OCI-LY1 (cell line): ENCODE data around the gene FOXQ1.

Experiments
- CTCF ChIP-seq: fragments of 200-600 bp; sonication (generic), shearing (Covaris generic); IDR thresholded peaks from 2 replicates; pipeline ENCODE4 v1.5.1; 2017; ENCODE audit warnings: mild to moderate bottlenecking, antibody characterized with exemption, low read length, moderate library complexity, mixed read lengths
- EZH2 ChIP-seq: fragments of 200-600 bp; sonication (generic), shearing (Covaris generic); IDR thresholded peaks from 2 replicates; pipeline ENCODE4 v1.8.0; 2017; ENCODE audit warnings: borderline replicate concordance, mixed run types, mild to moderate bottlenecking, antibody characterized with exemption, low read length, moderate library complexity, mixed read lengths

- TF ChIP-seq CTCF = no peak
- TF ChIP-seq EZH2 = no peak
Measured at GRCh38 chr6:1263850-1264377, 48.0 kb upstream of the FOXQ1 start.
